ENCODE results near the gene TCF25. TPM values are rescaled to one million over a fixed set of nuclear protein-coding genes. Genes with fewer than 3 reads are reported as not detected.

Gene TCF25
- total RNA-seq, 1 experiment from 2014 or later = 196 TPM

GRCh38 chr16:89921131-89921701, 47.8 kb downstream of the TCF25 start:
- POLR2A ChIA-PET = no interaction called here
- H3K27me3 ChIP-seq (replicated peaks; ENCODE audit: control insufficient read depth, insufficient read depth, low read length) = 0 out of 2 replicates have a peak, but pooled peaks cover 2% of the 10 kb centered on the region
- DNase-seq = no peak
- CTCF ChIA-PET = interaction anchor here (1.1 kb wide), 1 partner anchor 11 kb away, joined by 9 read pairs; no protein-coding TSS in a partner anchor
- no peak for TF ChIP-seq CTCF (IDR thresholded peaks at IDR 0.05; ENCODE audit: insufficient read depth in 1 of 2, low read depth in 1 of 2, low read length in 1 of 2, severe bottlenecking in 1 of 2, unreplicated experiment in 1 of 2)
- Mint-ChIP-seq H3K27ac (ENCODE audit: unreplicated experiment) (no peak overlapping the region), H3K36me3 (ENCODE audit: insufficient read depth, unreplicated experiment) (peaks cover 42% of the 10 kb centered on the region), H3K4me3 (ENCODE audit: unreplicated experiment) (peak overlapping the region; percentile 85), H3K27me3 (ENCODE audit: insufficient read depth, unreplicated experiment) (no peaks in the 10 kb centered on the region), H3K4me1 (ENCODE audit: low read depth, unreplicated experiment) (peaks cover 6% of the 10 kb centered on the region), H3K9me3 (ENCODE audit: unreplicated experiment) (no peaks in the 10 kb centered on the region)
- no peaks in the 10 kb centered on the region for H3K9me3 ChIP-seq
- H3K4me1 ChIP-seq = peaks cover 40% of the 10 kb centered on the region
- H3K36me3 ChIP-seq (ENCODE audit: control insufficient read depth, insufficient read depth, low read length) = no peaks in the 10 kb centered on the region
- intact Hi-C loops (cut with micrococcal nuclease; ENCODE audit: unreplicated experiment) = loop anchor here (10.0 kb wide), 1 partner anchor 96 kb away; the partner anchor contains the start of gene SPIRE2
- H3K4me3 ChIP-seq (ENCODE audit: low read depth, low read length) = no peak overlapping the region
- BruUV-seq (replicated peaks) = no TSS peak

DNA sequence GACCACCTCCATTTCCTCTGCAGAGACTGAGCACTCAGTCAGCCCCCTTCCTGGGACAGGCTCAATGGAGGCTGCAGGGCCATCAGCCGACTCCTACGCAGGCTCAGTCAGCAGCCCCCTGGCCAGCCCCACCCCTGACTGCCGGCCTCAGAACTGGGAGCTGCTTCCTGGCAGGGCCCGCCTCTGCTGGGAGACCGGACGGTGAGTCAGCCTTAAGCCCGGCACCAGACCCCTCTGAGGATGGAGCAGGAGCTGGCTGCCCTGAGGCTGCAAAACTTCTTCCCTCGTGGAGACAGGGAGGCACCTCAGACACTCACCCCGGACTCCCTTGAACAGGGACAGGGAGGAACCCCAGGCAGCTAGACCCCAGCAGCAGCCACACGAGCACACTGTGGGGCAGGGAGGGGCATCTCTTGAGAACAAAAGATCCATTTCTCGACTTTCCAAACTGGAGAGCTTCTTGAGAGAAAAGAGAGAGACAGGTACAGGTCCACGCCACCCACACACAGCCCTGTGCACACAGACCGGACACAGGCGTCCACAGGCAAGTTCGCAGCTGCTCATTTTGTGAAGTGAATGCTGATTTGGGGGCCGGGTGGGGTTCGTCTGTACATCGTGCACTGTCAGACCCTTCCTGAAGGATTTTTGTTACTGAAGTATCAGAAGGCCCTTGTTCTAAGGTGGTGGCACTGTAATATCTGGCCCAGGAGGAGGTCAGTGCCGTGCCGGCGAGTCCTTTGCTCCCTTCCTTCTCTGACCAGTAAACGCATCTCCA, 48.5 kb downstream of the TCF25 start:
- Mint-ChIP-seq H3K27ac (ENCODE audit: unreplicated experiment) (peak overlapping the region; percentile 34), H3K9me3 (ENCODE audit: unreplicated experiment) (no peaks in the 10 kb centered on the region), H3K4me1 (ENCODE audit: low read depth, unreplicated experiment) (peaks cover 6% of the 10 kb centered on the region), H3K27me3 (ENCODE audit: insufficient read depth, unreplicated experiment) (no peaks in the 10 kb centered on the region), H3K36me3 (ENCODE audit: insufficient read depth, unreplicated experiment) (peaks cover 40% of the 10 kb centered on the region), H3K4me3 (ENCODE audit: unreplicated experiment) (peak overlapping the region; percentile 85)
- H3K4me3 ChIP-seq (ENCODE audit: low read depth, low read length) = peak overlapping the region; percentile 72
- ChIA-PET POLR2A (interaction anchor here (0.5 to 1.2 kb wide), 3 partner anchors 14 to 48 kb away, joined by 4 to 10 read pairs (median 7); partner anchors contain the start of gene TCF25), CTCF (interaction anchor here (1.1 kb wide), 1 partner anchor 12 kb away, joined by 9 read pairs; no protein-coding TSS in a partner anchor)
- no peak for TF ChIP-seq CTCF (IDR thresholded peaks at IDR 0.05; ENCODE audit: insufficient read depth in 1 of 2, low read depth in 1 of 2, low read length in 1 of 2, severe bottlenecking in 1 of 2, unreplicated experiment in 1 of 2)
- no peaks in the 10 kb centered on the region for H3K36me3 ChIP-seq (ENCODE audit: control insufficient read depth, insufficient read depth, low read length)
- TSS peak; percentile 38 for BruUV-seq (replicated peaks)
- 0 out of 2 replicates have a peak, but pooled peaks cover 2% of the 10 kb centered on the region for H3K27me3 ChIP-seq (replicated peaks; ENCODE audit: control insufficient read depth, insufficient read depth, low read length)
- H3K9me3 ChIP-seq = no peaks in the 10 kb centered on the region
- intact Hi-C loops (cut with micrococcal nuclease; ENCODE audit: unreplicated experiment) = loop anchor here (10.0 kb wide), 1 partner anchor 97 kb away; the partner anchor contains the start of gene SPIRE2
- H3K4me1 ChIP-seq = peaks cover 40% of the 10 kb centered on the region
- DNase-seq = peak; percentile 70 to 81

GRCh38 chr16:89922477-89922883, 49.1 kb downstream of the TCF25 start:
- CTCF ChIA-PET = interaction anchor here (0.6 to 0.7 kb wide), 5 partner anchors 50 to 1237 kb away, joined by 3 to 8 read pairs (median 3); no protein-coding TSS in a partner anchor
- peak overlapping the region; percentile 73 for H3K27ac Mint-ChIP-seq (ENCODE audit: unreplicated experiment)

More at GRCh38 chr16:89922477-89922883, 49.1 kb downstream of the TCF25 start:
- H3K4me1 Mint-ChIP-seq (ENCODE audit: low read depth, unreplicated experiment) = peaks cover 6% of the 10 kb centered on the region
- no TSS peak for BruUV-seq (replicated peaks)
- Histone ChIP-seq H3K4me1 (peaks cover 36% of the 10 kb centered on the region), H3K9me3 (no peaks in the 10 kb centered on the region), H3K36me3 (ENCODE audit: control insufficient read depth, insufficient read depth, low read length) (no peaks in the 10 kb centered on the region), H3K27me3 (replicated peaks; ENCODE audit: control insufficient read depth, insufficient read depth, low read length) (0 out of 2 replicates have a peak, but pooled peaks cover 2% of the 10 kb centered on the region), H3K4me3 (ENCODE audit: low read depth, low read length) (peak overlapping the region; percentile 72)
- intact Hi-C loops (cut with micrococcal nuclease; ENCODE audit: unreplicated experiment) = loop anchor here (10.0 kb wide), 1 partner anchor 98 kb away; the partner anchor contains the start of gene SPIRE2
- no peaks in the 10 kb centered on the region for H3K9me3 Mint-ChIP-seq (ENCODE audit: unreplicated experiment)
- no peaks in the 10 kb centered on the region for H3K27me3 Mint-ChIP-seq (ENCODE audit: insufficient read depth, unreplicated experiment)
- TF ChIP-seq CTCF (IDR thresholded peaks at IDR 0.05; ENCODE audit: insufficient read depth in 1 of 2, low read depth in 1 of 2, low read length in 1 of 2, severe bottlenecking in 1 of 2, unreplicated experiment in 1 of 2) = no peak
- H3K4me3 Mint-ChIP-seq (ENCODE audit: unreplicated experiment) = peak overlapping the region; percentile 85
- peaks cover 40% of the 10 kb centered on the region for H3K36me3 Mint-ChIP-seq (ENCODE audit: insufficient read depth, unreplicated experiment)
- POLR2A ChIA-PET = interaction anchor here (0.5 to 1.2 kb wide), 9 partner anchors 13 to 221 kb away, joined by 4 to 13 read pairs (median 5); partner anchors contain the start of genes SPATA2L and TCF25
- peak; percentile 53 to 83 for DNase-seq

Data from Caco-2 (cell line).